DOHH2 (cell line): ENCODE results near the gene HSD3B1.

Experiments used
- H3F3A ChIP-seq: fragments of 200-600 bp; sonication (generic), shearing (Covaris generic); 2 replicates; pipeline ENCODE4 v1.6.0; 2016; ENCODE audit warnings: antibody characterized with exemption, mild to moderate bottlenecking; ENCODE audit not compliant: control insufficient read depth, insufficient read depth
- H3K27ac ChIP-seq: fragments of 200-600 bp; sonication (generic); 2 replicates; pipeline ENCODE4 v1.5.1; 2014; ENCODE audit warnings: low read depth, mild to moderate bottlenecking, low read length, moderate library complexity
- H3K27me3 ChIP-seq: fragments of 200-600 bp; sonication (generic); 2 replicates; pipeline ENCODE4 v1.6.1; 2014; ENCODE audit warnings: mild to moderate bottlenecking, low read length, mixed read lengths; ENCODE audit not compliant: control insufficient read depth
- H3K36me3 ChIP-seq: fragments of 200-600 bp; sonication (generic); 2 replicates; pipeline ENCODE4 v1.6.1; 2014; ENCODE audit warnings: mild to moderate bottlenecking, low read length, moderate library complexity, mixed read lengths; ENCODE audit not compliant: control insufficient read depth
- H3K4me1 ChIP-seq: fragments of 200-600 bp; sonication (generic); 2 replicates; pipeline ENCODE4 v1.6.1; 2014; ENCODE audit warnings: mild to moderate bottlenecking, low read length, mixed read lengths; ENCODE audit not compliant: control insufficient read depth
- H3K4me2 ChIP-seq: fragments of 200-600 bp; sonication (generic); 2 replicates; pipeline ENCODE4 v1.6.0; 2014; ENCODE audit warnings: mild to moderate bottlenecking, low read length, moderate library complexity
- H3K4me3 ChIP-seq: fragments of 200-600 bp; sonication (generic); 2 replicates; pipeline ENCODE4 v1.5.1; 2014; ENCODE audit warnings: mild to moderate bottlenecking, low read length, mixed read lengths
- H3K79me2 ChIP-seq: fragments of 200-600 bp; sonication (generic); 2 replicates; pipeline ENCODE4 v1.6.1; 2014; ENCODE audit warnings: mild to moderate bottlenecking, low read length, mixed read lengths; ENCODE audit not compliant: control insufficient read depth
- H3K9me2 ChIP-seq: fragments of 200-600 bp; sonication (generic); replicated peaks from 2 replicates; pipeline ENCODE4 v1.6.1; 2014; ENCODE audit warnings: mild to moderate bottlenecking, low read length, mixed read lengths; ENCODE audit not compliant: control insufficient read depth
- H3K9me3 ChIP-seq: fragments of 200-600 bp; sonication (generic); 2 replicates; pipeline ENCODE4 v1.6.1; 2014; ENCODE audit warnings: antibody characterized with exemption, low read length, mixed read lengths; ENCODE audit not compliant: control insufficient read depth, insufficient read depth
- H4K20me1 ChIP-seq: fragments of 200-600 bp; sonication (generic); 2 replicates; pipeline ENCODE4 v1.6.0; 2014; ENCODE audit warnings: low read depth, mild to moderate bottlenecking, antibody characterized with exemption, low read length, moderate library complexity; ENCODE audit not compliant: control insufficient read depth, insufficient read depth
- EZH2phosphoT487 ChIP-seq: fragments of 200-600 bp; sonication (generic); IDR thresholded peaks from 2 replicates; pipeline ENCODE4 v1.6.1; 2017; ENCODE audit warnings: borderline replicate concordance, mild to moderate bottlenecking, antibody characterized with exemption, low read length, moderate library complexity, mixed read lengths
- TF ChIP-seq, protein P1 (sequence below): fragments of 200-600 bp; sonication (generic); IDR thresholded peaks from one replicate; pipeline ENCODE4 v1.5.1; 2014; ENCODE audit warnings: antibody characterized with exemption, mild to moderate bottlenecking, low read depth, low read length; ENCODE audit not compliant: poor library complexity, severe bottlenecking

The HSD3B1 gene

DNA sequence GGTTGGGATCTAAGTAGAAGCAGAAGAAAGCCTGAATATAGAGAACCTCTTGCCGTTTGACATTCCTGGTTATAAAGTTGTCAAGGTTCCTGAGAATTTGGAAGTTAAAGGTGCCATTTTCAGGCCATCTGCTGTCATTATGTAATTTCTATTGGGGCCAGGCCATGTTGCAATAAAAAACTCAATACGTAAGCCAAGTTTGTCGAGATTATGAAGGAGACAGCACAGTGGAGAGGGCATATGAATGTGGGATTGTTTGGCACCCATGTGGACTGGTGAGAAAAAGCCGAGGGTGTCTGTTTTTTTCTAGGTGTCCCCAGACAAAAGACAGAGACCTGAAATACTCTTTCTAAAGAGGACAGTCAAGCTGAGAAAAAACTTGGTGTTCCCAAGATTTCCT is 18.8 kb upstream of the HSD3B1 start:
- Histone ChIP-seq H3F3A (no peaks in the 10 kb centered on the region), H3K4me1 (no peaks in the 10 kb centered on the region), H3K36me3 (no peaks in the 10 kb centered on the region), H3K9me2 (no peaks in the 10 kb centered on the region), H3K79me2 (no peaks in the 10 kb centered on the region), H3K27me3 (no peaks in the 10 kb centered on the region), H3K4me2 (no peak overlapping the region), H3K4me3 (no peak overlapping the region), H3K9me3 (no peaks in the 10 kb centered on the region), H3K27ac (no peak overlapping the region), H4K20me1 (no peaks in the 10 kb centered on the region)
- TF ChIP-seq, protein P1, sequence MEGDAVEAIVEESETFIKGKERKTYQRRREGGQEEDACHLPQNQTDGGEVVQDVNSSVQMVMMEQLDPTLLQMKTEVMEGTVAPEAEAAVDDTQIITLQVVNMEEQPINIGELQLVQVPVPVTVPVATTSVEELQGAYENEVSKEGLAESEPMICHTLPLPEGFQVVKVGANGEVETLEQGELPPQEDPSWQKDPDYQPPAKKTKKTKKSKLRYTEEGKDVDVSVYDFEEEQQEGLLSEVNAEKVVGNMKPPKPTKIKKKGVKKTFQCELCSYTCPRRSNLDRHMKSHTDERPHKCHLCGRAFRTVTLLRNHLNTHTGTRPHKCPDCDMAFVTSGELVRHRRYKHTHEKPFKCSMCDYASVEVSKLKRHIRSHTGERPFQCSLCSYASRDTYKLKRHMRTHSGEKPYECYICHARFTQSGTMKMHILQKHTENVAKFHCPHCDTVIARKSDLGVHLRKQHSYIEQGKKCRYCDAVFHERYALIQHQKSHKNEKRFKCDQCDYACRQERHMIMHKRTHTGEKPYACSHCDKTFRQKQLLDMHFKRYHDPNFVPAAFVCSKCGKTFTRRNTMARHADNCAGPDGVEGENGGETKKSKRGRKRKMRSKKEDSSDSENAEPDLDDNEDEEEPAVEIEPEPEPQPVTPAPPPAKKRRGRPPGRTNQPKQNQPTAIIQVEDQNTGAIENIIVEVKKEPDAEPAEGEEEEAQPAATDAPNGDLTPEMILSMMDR = no peak
- TF ChIP-seq EZH2phosphoT487 = no peak

- Histone ChIP-seq H4K20me1 (no peaks in the 10 kb centered on the region), H3F3A (no peaks in the 10 kb centered on the region), H3K9me2 (no peaks in the 10 kb centered on the region), H3K79me2 (no peaks in the 10 kb centered on the region), H3K4me3 (no peak overlapping the region), H3K4me2 (no peak overlapping the region), H3K27ac (no peak overlapping the region), H3K36me3 (no peaks in the 10 kb centered on the region), H3K4me1 (no peaks in the 10 kb centered on the region), H3K27me3 (no peaks in the 10 kb centered on the region), H3K9me3 (no peaks in the 10 kb centered on the region)
- no peak for TF ChIP-seq EZH2phosphoT487
- TF ChIP-seq, protein P1 = no peak
These were observed 17.8 kb upstream of the HSD3B1 start for GRCh38 chr1:119489201-119489600.

- Histone ChIP-seq H3K4me1 (no peaks in the 10 kb centered on the region), H3K4me2 (no peak overlapping the region), H3K79me2 (no peaks in the 10 kb centered on the region), H4K20me1 (no peaks in the 10 kb centered on the region), H3F3A (no peaks in the 10 kb centered on the region), H3K36me3 (no peaks in the 10 kb centered on the region), H3K27me3 (no peaks in the 10 kb centered on the region), H3K27ac (no peak overlapping the region), H3K9me3 (no peaks in the 10 kb centered on the region), H3K9me2 (no peaks in the 10 kb centered on the region), H3K4me3 (no peak overlapping the region)
- no peak for TF ChIP-seq EZH2phosphoT487
- TF ChIP-seq, protein P1 = no peak
These were observed 16.1 kb upstream of the HSD3B1 start for GRCh38 chr1:119490925-119491324.

DNA sequence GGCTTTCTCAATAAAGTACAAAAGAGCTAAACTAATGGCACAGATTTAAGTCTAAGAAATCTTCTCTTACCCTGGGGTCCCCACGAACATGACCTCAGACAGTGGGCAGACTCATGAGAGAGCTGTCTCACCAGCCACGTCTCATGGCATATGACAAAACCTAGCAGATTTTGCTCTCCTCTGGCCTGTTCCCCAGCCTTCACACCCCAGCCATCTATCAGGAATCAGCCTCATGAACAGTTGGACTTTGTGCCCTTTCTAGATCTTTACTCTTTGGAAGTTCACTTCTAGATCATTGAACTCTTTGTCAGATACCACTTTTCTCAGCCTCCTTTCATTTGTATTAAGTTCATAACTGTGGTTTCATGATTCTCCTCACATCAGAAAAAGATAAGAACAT is 14.2 kb upstream of the HSD3B1 start:
- no peak overlapping the region for H3K27ac ChIP-seq
- no peaks in the 10 kb centered on the region for H4K20me1 ChIP-seq
- H3K9me2 ChIP-seq = no peaks in the 10 kb centered on the region
- H3K4me3 ChIP-seq = no peak overlapping the region
- no peak overlapping the region for H3K4me2 ChIP-seq
- H3K27me3 ChIP-seq = no peaks in the 10 kb centered on the region
- H3K79me2 ChIP-seq = no peaks in the 10 kb centered on the region
- TF ChIP-seq, protein P1 = no peak
- TF ChIP-seq EZH2phosphoT487 = no peak
- no peaks in the 10 kb centered on the region for H3F3A ChIP-seq
- H3K4me1 ChIP-seq = no peaks in the 10 kb centered on the region
- H3K36me3 ChIP-seq = no peaks in the 10 kb centered on the region
- peaks cover 4% of the 10 kb centered on the region; the same call in 1 of the 2 replicates for H3K9me3 ChIP-seq
